Naive thymus-derived CD8-positive, alpha-beta T cell (primary cell): ENCODE measurements around the gene POLR1C. TPM values are rescaled to one million over a fixed set of nuclear protein-coding genes. Genes with fewer than 3 reads are reported as not detected.

ENCODE experiments used
- ATAC-seq, 2 donors: fragments of 150-1000 bp; cut with Tn5 transposase in 1 of 2; sonication (Bioruptor Pico), chemical (Tn5 transposase) in 1 of 2; 1 replicate in 1 of 2; 2 replicates in 1 of 2; pipeline ENCODE4 v1.10.0; 2021; ENCODE audit warnings: mild to moderate bottlenecking in 2 of 2, moderate library complexity in 2 of 2
- POLR2A ChIA-PET: fragments of 350-600 bp; sonication (Branson Sonifier 250); formaldehyde crosslinking; loops from one replicate; lab custom pipeline; 2021; ENCODE audit warnings: antibody characterized with exemption; lab: Charles Lee
- DNase-seq, 10 donors: peaks; one replicate each; pipeline versions ENCODE4 v3.0.0 to v3.0.0-alpha.2; 2020 to 2022
- H3K27ac Mint-ChIP-seq, 10 donors: one replicate each; pipeline ENCODE4 v1.8.0; 2020 to 2022; ENCODE audit warnings: mild to moderate bottlenecking in 10 of 10, mixed read lengths in 10 of 10, moderate library complexity in 4 of 10, inconsistent platforms in 1 of 10
- H3K27me3 Mint-ChIP-seq, 5 donors: one replicate each; pipeline ENCODE4 v1.8.0; 2021 to 2022; ENCODE audit warnings: mixed read lengths in 5 of 5
- H3K36me3 Mint-ChIP-seq, 3 donors: one replicate each; pipeline ENCODE4 v1.8.0; 2020 to 2022; ENCODE audit warnings: mixed read lengths in 3 of 3, mild to moderate bottlenecking in 2 of 3, inconsistent platforms in 1 of 3
- H3K4me1 Mint-ChIP-seq, 4 donors: one replicate each; pipeline ENCODE4 v1.8.0; 2021 to 2022; ENCODE audit warnings: mixed read lengths in 4 of 4
- H3K4me3 Mint-ChIP-seq, 10 donors: one replicate each; pipeline ENCODE4 v1.8.0; 2020 to 2022; ENCODE audit warnings: mild to moderate bottlenecking in 10 of 10, mixed read lengths in 10 of 10, moderate library complexity in 6 of 10, inconsistent platforms in 1 of 10
- H3K9me3 Mint-ChIP-seq, 9 donors: one replicate each; pipeline ENCODE4 v1.8.0; 2020 to 2022; ENCODE audit warnings: mixed read lengths in 9 of 9, mild to moderate bottlenecking in 3 of 9, inconsistent platforms in 1 of 9, moderate library complexity in 1 of 9
- polyA plus RNA-seq, 3 donors: library from polyadenylated mRNA; unstranded; fragments of 300-500 nt; fragmentation: Illumina TruSeq; gene quantifications; one replicate each; pipeline ENCODE4 v1.2.3, GENCODE V29; 2021
- total RNA-seq, 8 experiments: library from RNA in 2 of 8; stranded (reverse) in 2 of 8; gene quantifications; one replicate each; pipeline ENCODE4 v1.2.3 and lab custom pipeline; 2021 to 2026

POLR1C gene
- total and polyA plus RNA-seq, 5 experiments from 2014 or later, result 9.4 to 51.9 (median 23.2) TPM

- no peaks in the 10 kb centered on the region for H3K27me3 Mint-ChIP-seq
- ATAC-seq, result no peak
- peak overlapping the region; percentile 91 to 100 (median 96) for H3K27ac Mint-ChIP-seq
- H3K36me3 Mint-ChIP-seq, result peaks cover 0 to 7% (median 0%) of the 10 kb centered on the region in 3 donors
- DNase-seq, result peak in 1 of 10 donors; percentile 22
- peaks cover 22 to 52% (median 43%) of the 10 kb centered on the region in 4 donors for H3K4me1 Mint-ChIP-seq
- H3K4me3 Mint-ChIP-seq, result peak overlapping the region; percentile 90 to 99 (median 96)
- no peaks in the 10 kb centered on the region for H3K9me3 Mint-ChIP-seq
- POLR2A ChIA-PET, result interaction anchor here (0.7 to 2.5 kb wide), 13 partner anchors 12 to 732 kb away, joined by 3 to 14 read pairs (median 5); partner anchors contain the start of genes ABCC10, DLK2, LRRC73 and POLR1C
Observed at GRCh38 chr6:43478008-43478372, 38.9 kb upstream of the POLR1C start.

- Mint-ChIP-seq H3K9me3 (no peaks in the 10 kb centered on the region), H3K36me3 (peaks cover 0 to 21% (median 0%) of the 10 kb centered on the region in 3 donors), H3K4me3 (no peak overlapping the region), H3K27ac (no peak overlapping the region), H3K27me3 (no peaks in the 10 kb centered on the region), H3K4me1 (peaks cover 30 to 65% (median 48%) of the 10 kb centered on the region in 4 donors)
- DNase-seq (no peak), ATAC-seq (no peak)
- POLR2A ChIA-PET, result interaction anchor here (0.6 kb wide), 1 partner anchor 26 kb away, joined by 11 read pairs; no protein-coding TSS in a partner anchor
Observed at GRCh38 chr6:43481075-43481474, 35.8 kb upstream of the POLR1C start.

- peaks cover 0 to 25% (median 0%) of the 10 kb centered on the region in 3 donors for H3K36me3 Mint-ChIP-seq
- ATAC-seq (no peak), DNase-seq (no peak)
- H3K4me3 Mint-ChIP-seq, result no peak overlapping the region
- no peaks in the 10 kb centered on the region for H3K27me3 Mint-ChIP-seq
- POLR2A ChIA-PET, result interaction anchor here (0.6 kb wide), 1 partner anchor 26 kb away, joined by 11 read pairs; no protein-coding TSS in a partner anchor
- H3K9me3 Mint-ChIP-seq, result no peaks in the 10 kb centered on the region
- H3K27ac Mint-ChIP-seq, result no peak overlapping the region
- H3K4me1 Mint-ChIP-seq, result peaks cover 30 to 64% (median 44%) of the 10 kb centered on the region in 4 donors
Observed at GRCh38 chr6:43481591-43482236, 35.2 kb upstream of the POLR1C start.

- POLR2A ChIA-PET, result interaction anchor here (1.8 to 2.2 kb wide), 2 partner anchors 10 to 11 kb away, joined by 4 to 8 read pairs; partner anchors contain the start of gene TJAP1
Observed at GRCh38 chr6:43488667-43489276, 28.1 kb upstream of the POLR1C start.

GRCh38 chr6:43489277-43490072 is 27.4 kb upstream of the POLR1C start:
- H3K4me1 Mint-ChIP-seq, result peaks cover 17 to 47% (median 26%) of the 10 kb centered on the region in 4 donors
- no peaks in the 10 kb centered on the region for H3K27me3 Mint-ChIP-seq
- POLR2A ChIA-PET, result interaction anchor here (0.6 to 2.2 kb wide), 3 partner anchors 9 to 106 kb away, joined by 3 to 8 read pairs (median 4); partner anchors contain the start of gene TJAP1
- no peak overlapping the region for H3K4me3 Mint-ChIP-seq
- ATAC-seq, result no peak
- H3K9me3 Mint-ChIP-seq, result no peaks in the 10 kb centered on the region
- no peak overlapping the region for H3K27ac Mint-ChIP-seq
- peaks cover 0 to 35% (median 0%) of the 10 kb centered on the region in 3 donors for H3K36me3 Mint-ChIP-seq
- DNase-seq, result no peak

More at GRCh38 chr6:43488667-43489276, 28.1 kb upstream of the POLR1C start:
- peaks cover 12 to 41% (median 23%) of the 10 kb centered on the region in 4 donors for H3K4me1 Mint-ChIP-seq
- DNase-seq (no peak), ATAC-seq (no peak)
- H3K36me3 Mint-ChIP-seq, result peaks cover 0 to 35% (median 0%) of the 10 kb centered on the region in 3 donors
- H3K4me3 Mint-ChIP-seq, result no peak overlapping the region
- H3K9me3 Mint-ChIP-seq, result no peaks in the 10 kb centered on the region
- H3K27me3 Mint-ChIP-seq, result no peaks in the 10 kb centered on the region
- no peak overlapping the region for H3K27ac Mint-ChIP-seq

- no peaks in the 10 kb centered on the region for H3K9me3 Mint-ChIP-seq
- no peak for ATAC-seq
- H3K36me3 Mint-ChIP-seq, result peaks cover 0 to 27% (median 0%) of the 10 kb centered on the region in 3 donors
- POLR2A ChIA-PET, result interaction anchor here (1.8 to 2.2 kb wide), 2 partner anchors 8 to 12 kb away, joined by 4 to 8 read pairs; partner anchors contain the start of gene TJAP1
- H3K4me1 Mint-ChIP-seq, result peaks cover 23 to 48% (median 33%) of the 10 kb centered on the region in 4 donors
- peak overlapping the region in 2 of 10 donors; percentile 36 to 52 for H3K27ac Mint-ChIP-seq
- no peaks in the 10 kb centered on the region for H3K27me3 Mint-ChIP-seq
- no peak overlapping the region for H3K4me3 Mint-ChIP-seq
- no peak for DNase-seq
Observed at GRCh38 chr6:43490523-43490939, 26.4 kb upstream of the POLR1C start.

- DNase-seq, result no peak
- H3K36me3 Mint-ChIP-seq, result peaks cover 0 to 16% (median 0%) of the 10 kb centered on the region in 3 donors
- H3K9me3 Mint-ChIP-seq, result no peaks in the 10 kb centered on the region
- ATAC-seq, result no peak
- no peaks in the 10 kb centered on the region for H3K27me3 Mint-ChIP-seq
- H3K4me3 Mint-ChIP-seq, result no peak overlapping the region
- POLR2A ChIA-PET, result interaction anchor here (1.7 kb wide), 1 partner anchor 36 kb away, joined by 5 read pairs; the partner anchor contains the start of gene DLK2
- H3K4me1 Mint-ChIP-seq, result peaks cover 23 to 49% (median 36%) of the 10 kb centered on the region in 4 donors
- H3K27ac Mint-ChIP-seq, result peak overlapping the region in 4 of 10 donors; percentile 6 to 76 (median 72)
Observed at GRCh38 chr6:43491750-43492661, 24.9 kb upstream of the POLR1C start.

- peaks cover 23 to 49% (median 35%) of the 10 kb centered on the region in 4 donors for H3K4me1 Mint-ChIP-seq
- no peaks in the 10 kb centered on the region for H3K27me3 Mint-ChIP-seq
- peak overlapping the region in 3 of 10 donors; percentile 67 to 76 (median 76) for H3K27ac Mint-ChIP-seq
- H3K36me3 Mint-ChIP-seq, result peaks cover 0 to 14% (median 0%) of the 10 kb centered on the region in 3 donors
- DNase-seq (no peak), ATAC-seq (no peak)
- H3K4me3 Mint-ChIP-seq, result no peak overlapping the region
- no peaks in the 10 kb centered on the region for H3K9me3 Mint-ChIP-seq
- POLR2A ChIA-PET, result interaction anchor here (1.7 kb wide), 1 partner anchor 37 kb away, joined by 5 read pairs; the partner anchor contains the start of gene DLK2
Observed at GRCh38 chr6:43492673-43493072, 24.2 kb upstream of the POLR1C start.

GRCh38 chr6:43493230-43493629 is 23.7 kb upstream of the POLR1C start:
- Mint-ChIP-seq H3K4me1 (peaks cover 22 to 46% (median 33%) of the 10 kb centered on the region in 4 donors), H3K27me3 (no peaks in the 10 kb centered on the region), H3K9me3 (no peaks in the 10 kb centered on the region), H3K27ac (peak overlapping the region in 5 of 10 donors; percentile 53 to 79 (median 70)), H3K4me3 (no peak overlapping the region), H3K36me3 (peaks cover 0 to 15% (median 0%) of the 10 kb centered on the region in 3 donors)
- ATAC-seq (no peak), DNase-seq (no peak)
- POLR2A ChIA-PET, result interaction anchor here (1.7 kb wide), 1 partner anchor 37 kb away, joined by 5 read pairs; the partner anchor contains the start of gene DLK2

GRCh38 chr6:43493833-43494232 is 23.1 kb upstream of the POLR1C start:
- Mint-ChIP-seq H3K4me3 (peak overlapping the region in 1 of 10 donors; percentile 26), H3K4me1 (peaks cover 21 to 44% (median 32%) of the 10 kb centered on the region in 4 donors), H3K27me3 (no peaks in the 10 kb centered on the region), H3K9me3 (no peaks in the 10 kb centered on the region), H3K36me3 (peaks cover 0 to 17% (median 0%) of the 10 kb centered on the region in 3 donors), H3K27ac (peak overlapping the region in 7 of 10 donors; percentile 24 to 74 (median 44))
- DNase-seq, result no peak
- POLR2A ChIA-PET, result interaction anchor here (1.7 kb wide), 1 partner anchor 38 kb away, joined by 5 read pairs; the partner anchor contains the start of gene DLK2
- no peak for ATAC-seq

GRCh38 chr6:43494321-43494720 is 22.6 kb upstream of the POLR1C start:
- POLR2A ChIA-PET, result no interaction called here
- H3K4me3 Mint-ChIP-seq, result peak overlapping the region in 2 of 10 donors; percentile 26 to 30

More at GRCh38 chr6:43494321-43494720, 22.6 kb upstream of the POLR1C start:
- no peaks in the 10 kb centered on the region for H3K27me3 Mint-ChIP-seq
- H3K9me3 Mint-ChIP-seq, result no peaks in the 10 kb centered on the region
- peak overlapping the region in 8 of 10 donors; percentile 24 to 91 (median 56) for H3K27ac Mint-ChIP-seq
- DNase-seq (no peak), ATAC-seq (no peak)
- H3K36me3 Mint-ChIP-seq, result peaks cover 0 to 18% (median 0%) of the 10 kb centered on the region in 3 donors
- peaks cover 21 to 44% (median 30%) of the 10 kb centered on the region in 4 donors for H3K4me1 Mint-ChIP-seq
